ENCODE measurements around the gene FSTL5.

The FSTL5 gene

DNA sequence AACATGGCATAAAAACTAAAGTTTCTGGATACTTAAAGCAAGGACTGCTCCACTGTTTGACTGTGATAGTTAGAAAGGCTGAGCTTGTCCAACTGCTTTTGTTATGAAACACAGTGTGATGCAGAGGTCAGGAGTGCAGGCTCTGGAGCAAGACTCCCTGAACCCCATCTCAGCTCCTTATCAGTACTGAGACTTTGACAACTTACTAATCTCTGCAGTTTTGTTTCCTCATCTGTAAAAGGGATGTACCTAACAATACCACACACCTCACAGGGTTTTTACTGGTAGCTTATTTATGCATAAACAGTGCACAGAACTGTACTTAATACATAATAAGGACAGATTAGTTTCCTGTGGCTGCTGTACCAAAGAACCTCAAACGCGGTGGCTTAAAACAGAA lies 804.3 kb downstream of the FSTL5 start:
- H3K4me1 ChIP-seq (ENCODE audit: control insufficient read depth, insufficient read depth, low read length) = no peaks in the 10 kb centered on the region
- H3K36me3 ChIP-seq (ENCODE audit: control insufficient read depth, insufficient read depth, low read length) = no peaks in the 10 kb centered on the region
- H3K4me3 ChIP-seq (ENCODE audit: low read length) = no peak overlapping the region
- no peaks in the 10 kb centered on the region for H3K27me3 ChIP-seq (ENCODE audit: control insufficient read depth, insufficient read depth, low read length)
- no peak for DNase-seq (ENCODE audit: low read depth, low spot score)
- H3K9me3 ChIP-seq (ENCODE audit: control insufficient read depth, insufficient read depth, low read length) = no peaks in the 10 kb centered on the region
- no peak overlapping the region for H3K27ac ChIP-seq (ENCODE audit: low read length)
- WGBS (ENCODE audit: insufficient coverage, insufficient read length) = no CpG with 5 or more reads among the region's 2 CpGs

DNA sequence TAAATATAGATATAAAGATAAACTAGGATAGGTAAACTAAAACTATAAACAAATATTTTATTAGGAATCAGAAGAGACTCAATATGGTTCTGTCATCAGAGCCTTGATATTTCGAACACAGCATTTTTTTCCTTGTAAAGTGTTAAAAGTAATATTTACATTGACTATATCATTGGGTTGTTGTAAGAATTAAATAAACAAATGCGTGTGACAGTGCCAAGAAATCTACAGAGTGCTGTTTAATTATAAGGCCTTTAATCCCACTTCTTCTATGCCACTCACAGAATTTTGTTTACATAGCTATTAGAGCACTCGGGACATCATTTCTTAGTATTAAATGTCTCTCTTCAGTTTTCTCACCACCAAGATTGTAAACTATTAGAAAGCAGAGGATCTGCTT lies 807.4 kb downstream of the FSTL5 start:
- no CpG with 5 or more reads among the region's 3 CpGs for WGBS (ENCODE audit: insufficient coverage, insufficient read length)
- H3K4me3 ChIP-seq (ENCODE audit: low read length) = no peak overlapping the region
- no peak for DNase-seq (ENCODE audit: low read depth, low spot score)
- H3K36me3 ChIP-seq (ENCODE audit: control insufficient read depth, insufficient read depth, low read length) = no peaks in the 10 kb centered on the region
- H3K27me3 ChIP-seq (ENCODE audit: control insufficient read depth, insufficient read depth, low read length) = no peaks in the 10 kb centered on the region
- no peaks in the 10 kb centered on the region for H3K4me1 ChIP-seq (ENCODE audit: control insufficient read depth, insufficient read depth, low read length)
- no peaks in the 10 kb centered on the region for H3K9me3 ChIP-seq (ENCODE audit: control insufficient read depth, insufficient read depth, low read length)
- H3K27ac ChIP-seq (ENCODE audit: low read length) = no peak overlapping the region

- Histone ChIP-seq H3K36me3 (ENCODE audit: control insufficient read depth, insufficient read depth, low read length) (no peaks in the 10 kb centered on the region), H3K4me1 (ENCODE audit: control insufficient read depth, insufficient read depth, low read length) (no peaks in the 10 kb centered on the region), H3K27ac (ENCODE audit: low read length) (no peak overlapping the region), H3K27me3 (ENCODE audit: control insufficient read depth, insufficient read depth, low read length) (no peaks in the 10 kb centered on the region), H3K4me3 (ENCODE audit: low read length) (no peak overlapping the region), H3K9me3 (ENCODE audit: control insufficient read depth, insufficient read depth, low read length) (no peaks in the 10 kb centered on the region)
- no CpG with 5 or more reads among the region's 3 CpGs for WGBS (ENCODE audit: insufficient coverage, insufficient read length)
- no peak for DNase-seq (ENCODE audit: low read depth, low spot score)
These were observed 812.9 kb downstream of the FSTL5 start for GRCh38 chr4:161350946-161351345.

- Histone ChIP-seq H3K4me3 (ENCODE audit: low read length) (no peak overlapping the region), H3K27ac (ENCODE audit: low read length) (no peak overlapping the region)
- WGBS (ENCODE audit: insufficient coverage, insufficient read length) = no CpG with 5 or more reads among the region's 1 CpG
These were observed 818.1 kb downstream of the FSTL5 start for GRCh38 chr4:161345741-161346140.

GRCh38 chr4:161343569-161343950 lies 820.2 kb downstream of the FSTL5 start:
- no peak for DNase-seq (ENCODE audit: low read depth, low spot score)
- Histone ChIP-seq H3K27me3 (ENCODE audit: control insufficient read depth, insufficient read depth, low read length) (no peaks in the 10 kb centered on the region), H3K9me3 (ENCODE audit: control insufficient read depth, insufficient read depth, low read length) (no peaks in the 10 kb centered on the region), H3K36me3 (ENCODE audit: control insufficient read depth, insufficient read depth, low read length) (no peaks in the 10 kb centered on the region), H3K4me3 (ENCODE audit: low read length) (no peak overlapping the region), H3K27ac (ENCODE audit: low read length) (no peak overlapping the region), H3K4me1 (ENCODE audit: control insufficient read depth, insufficient read depth, low read length) (peaks cover 2% of the 10 kb centered on the region; the same call in 1 of the 2 replicates)
- 100% methylated on average over 2 of the region's 2 CpGs for WGBS (ENCODE audit: insufficient coverage, insufficient read length)

More at GRCh38 chr4:161345741-161346140, 818.1 kb downstream of the FSTL5 start:
- Histone ChIP-seq H3K9me3 (ENCODE audit: control insufficient read depth, insufficient read depth, low read length) (no peaks in the 10 kb centered on the region), H3K36me3 (ENCODE audit: control insufficient read depth, insufficient read depth, low read length) (no peaks in the 10 kb centered on the region), H3K4me1 (ENCODE audit: control insufficient read depth, insufficient read depth, low read length) (peaks cover 2% of the 10 kb centered on the region; the same call in 1 of the 2 replicates), H3K27me3 (ENCODE audit: control insufficient read depth, insufficient read depth, low read length) (no peaks in the 10 kb centered on the region)
- no peak for DNase-seq (ENCODE audit: low read depth, low spot score)

GRCh38 chr4:161342881-161343568 lies 820.8 kb downstream of the FSTL5 start:
- Histone ChIP-seq H3K9me3 (ENCODE audit: control insufficient read depth, insufficient read depth, low read length) (no peaks in the 10 kb centered on the region), H3K27me3 (ENCODE audit: control insufficient read depth, insufficient read depth, low read length) (no peaks in the 10 kb centered on the region)

DNA sequence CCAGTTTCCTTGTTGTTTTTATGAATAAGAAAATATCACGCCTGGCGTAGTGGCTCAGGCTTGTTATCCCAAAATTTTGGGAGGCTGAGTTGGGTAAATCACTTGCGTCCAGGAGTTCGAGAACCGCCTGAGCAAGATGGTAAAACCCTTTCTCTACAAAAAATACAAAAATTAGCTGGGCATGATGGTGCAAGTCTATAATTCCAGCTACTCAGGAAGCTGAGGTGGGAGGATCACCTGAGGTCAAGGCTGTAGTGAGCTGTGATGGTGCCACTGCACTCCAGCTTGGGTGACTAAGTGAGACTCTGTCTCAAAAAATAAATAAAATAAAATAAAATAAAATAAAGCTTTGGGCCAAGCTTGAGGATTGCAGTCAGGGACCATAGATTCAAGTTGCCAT lies 827.2 kb downstream of the FSTL5 start:
- H3K4me1 ChIP-seq (ENCODE audit: control insufficient read depth, insufficient read depth, low read length) = no peaks in the 10 kb centered on the region
- no peaks in the 10 kb centered on the region for H3K27me3 ChIP-seq (ENCODE audit: control insufficient read depth, insufficient read depth, low read length)
- H3K27ac ChIP-seq (ENCODE audit: low read length) = no peak overlapping the region
- no peak overlapping the region for H3K4me3 ChIP-seq (ENCODE audit: low read length)
- H3K36me3 ChIP-seq (ENCODE audit: control insufficient read depth, insufficient read depth, low read length) = no peaks in the 10 kb centered on the region
- no CpG with 5 or more reads among the region's 5 CpGs for WGBS (ENCODE audit: insufficient coverage, insufficient read length)
- no peak for DNase-seq (ENCODE audit: low read depth, low spot score)
- no peaks in the 10 kb centered on the region for H3K9me3 ChIP-seq (ENCODE audit: control insufficient read depth, insufficient read depth, low read length)

More at GRCh38 chr4:161342881-161343568, 820.8 kb downstream of the FSTL5 start:
- Histone ChIP-seq H3K4me3 (ENCODE audit: low read length) (no peak overlapping the region), H3K36me3 (ENCODE audit: control insufficient read depth, insufficient read depth, low read length) (no peaks in the 10 kb centered on the region), H3K27ac (ENCODE audit: low read length) (no peak overlapping the region), H3K4me1 (ENCODE audit: control insufficient read depth, insufficient read depth, low read length) (peaks cover 2% of the 10 kb centered on the region; the same call in 1 of the 2 replicates)
- no CpG with 5 or more reads among the region's 6 CpGs for WGBS (ENCODE audit: insufficient coverage, insufficient read length)
- no peak for DNase-seq (ENCODE audit: low read depth, low spot score)

DNA sequence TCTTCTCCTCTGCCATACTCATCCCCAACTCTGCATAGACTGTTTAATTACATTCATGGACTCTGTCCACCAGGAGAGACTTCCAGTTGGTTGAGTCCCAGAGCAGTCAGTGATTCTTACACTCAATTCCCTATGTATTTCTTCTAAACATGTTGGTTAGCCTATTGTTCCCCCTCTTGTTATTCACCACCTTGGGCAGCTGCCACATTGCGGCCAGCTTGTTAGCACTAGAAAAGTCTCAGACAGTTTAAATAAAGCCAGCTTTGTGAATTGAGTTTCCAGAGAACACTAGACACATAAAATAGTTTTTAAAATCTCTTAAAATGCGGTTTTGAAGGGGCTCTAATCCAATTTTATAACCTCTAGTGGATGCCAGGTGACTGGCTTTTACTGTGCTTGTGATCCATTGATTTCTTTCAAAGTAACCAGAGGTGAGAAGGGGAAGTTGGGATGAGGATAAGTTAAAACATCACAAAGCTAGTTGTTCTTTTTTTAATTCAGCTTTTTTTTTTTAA lies 827.7 kb downstream of the FSTL5 start:
- Histone ChIP-seq H3K27me3 (ENCODE audit: control insufficient read depth, insufficient read depth, low read length) (no peaks in the 10 kb centered on the region), H3K4me1 (ENCODE audit: control insufficient read depth, insufficient read depth, low read length) (no peaks in the 10 kb centered on the region), H3K36me3 (ENCODE audit: control insufficient read depth, insufficient read depth, low read length) (no peaks in the 10 kb centered on the region), H3K27ac (ENCODE audit: low read length) (no peak overlapping the region), H3K4me3 (ENCODE audit: low read length) (no peak overlapping the region), H3K9me3 (ENCODE audit: control insufficient read depth, insufficient read depth, low read length) (no peaks in the 10 kb centered on the region)
- no CpG with 5 or more reads among the region's 2 CpGs for WGBS (ENCODE audit: insufficient coverage, insufficient read length)
- no peak for DNase-seq (ENCODE audit: low read depth, low spot score)
